Osteoblast (primary cell): ENCODE data around the gene TMEM184A. TPM values are rescaled to one million over a fixed set of nuclear protein-coding genes. Genes with fewer than 3 reads are reported as not detected.
"Not testable (repeated sequence)": the region's sequence is repeated elsewhere in the genome, so short reads cannot be mapped to it uniquely, and the experiment has no call there.

Source experiments
- DNase-seq: peaks from one replicate; pipeline ENCODE4 v3.0.0; 2011; ENCODE audit warnings: low spot score, mixed read lengths; ENCODE audit not compliant: insufficient read length; ENCODE audit errors: missing footprints
- H2AFZ ChIP-seq: 2 replicates; pipeline ENCODE4 v1.6.0; 2011; ENCODE audit warnings: mild to moderate bottlenecking, low read length
- H3K27ac ChIP-seq: 2 replicates; pipeline ENCODE4 v1.5.1; 2011; ENCODE audit warnings: mild to moderate bottlenecking, low read depth, low read length, moderate library complexity
- H3K27me3 ChIP-seq: 2 replicates; pipeline ENCODE4 v1.6.0; 2012; ENCODE audit warnings: mild to moderate bottlenecking, control low read depth, inconsistent platforms, low read length, moderate library complexity; ENCODE audit not compliant: insufficient read depth
- H3K36me3 ChIP-seq: 2 replicates; pipeline ENCODE4 v1.5.1; 2011; ENCODE audit warnings: mild to moderate bottlenecking, low read length, control low read depth, moderate library complexity; ENCODE audit not compliant: insufficient read depth
- H3K4me1 ChIP-seq: 2 replicates; pipeline ENCODE4 v1.5.1; 2011; ENCODE audit warnings: mild to moderate bottlenecking, low read length, control low read depth, moderate library complexity; ENCODE audit not compliant: insufficient read depth
- H3K4me2 ChIP-seq: 2 replicates; pipeline ENCODE4 v1.6.0; 2011; ENCODE audit warnings: mild to moderate bottlenecking, low read length; ENCODE audit not compliant: insufficient read depth
- H3K4me3 ChIP-seq: fragments of 200-600 bp; sonication (generic); 3 replicates; pipeline ENCODE4 v1.5.1; 2012; ENCODE audit warnings: mild to moderate bottlenecking, low read length, inconsistent platforms; ENCODE audit not compliant: insufficient read depth
- H3K79me2 ChIP-seq: 2 replicates; pipeline ENCODE4 v1.6.0; 2012; ENCODE audit warnings: mild to moderate bottlenecking, low read length, control low read depth, inconsistent platforms; ENCODE audit not compliant: insufficient read depth
- H3K9me3 ChIP-seq: 2 replicates; pipeline ENCODE4 v1.5.1; 2011; ENCODE audit warnings: low read depth, low read length, control low read depth
- H4K20me1 ChIP-seq: 2 replicates; pipeline ENCODE4 v1.6.0; 2012; ENCODE audit warnings: mild to moderate bottlenecking, low read length, control low read depth; ENCODE audit not compliant: insufficient read depth
- CTCF ChIP-seq: IDR thresholded peaks from 2 replicates; pipeline ENCODE4 v1.5.1; 2011; ENCODE audit warnings: mild to moderate bottlenecking, low read depth, low read length, moderate library complexity; ENCODE audit errors: extremely low read depth
- total RNA-seq: library from RNA; depleted of rRNA; stranded (reverse); fragments of >200 nt; gene quantifications from 2 replicates; pipeline ENCODE4 v1.2.3, GENCODE V29; 2012

TMEM184A gene
- total RNA-seq, 1 donor, result under 0.01 TPM

- Histone ChIP-seq H3K27me3 (peaks cover 25% of the 10 kb centered on the region), H4K20me1 (no peaks in the 10 kb centered on the region), H2AFZ (no peak overlapping the region), H3K36me3 (no peaks in the 10 kb centered on the region), H3K27ac (no peak overlapping the region), H3K9me3 (peaks cover 4% of the 10 kb centered on the region), H3K4me2 (no peak overlapping the region), H3K79me2 (no peaks in the 10 kb centered on the region), H3K4me1 (peaks cover 2% of the 10 kb centered on the region), H3K4me3 (no peak overlapping the region)
- DNase-seq, result no peak
- TF ChIP-seq CTCF, result no peak
These were observed 35.3 kb downstream of the TMEM184A start for GRCh38 chr7:1520539-1521234.

GRCh38 chr7:1519322-1519922 is 36.6 kb downstream of the TMEM184A start:
- H3K4me3 ChIP-seq, H3K4me2 ChIP-seq, H3K36me3 ChIP-seq, H3K79me2 ChIP-seq, H3K27ac ChIP-seq, H3K4me1 ChIP-seq, H3K9me3 ChIP-seq, H4K20me1 ChIP-seq, H2AFZ ChIP-seq, DNase-seq: not testable (repeated sequence)
- H3K27me3 ChIP-seq, result peaks cover 18% of the 10 kb centered on the region

- Histone ChIP-seq H3K4me3 (no peak overlapping the region), H3K79me2 (no peaks in the 10 kb centered on the region), H2AFZ (no peak overlapping the region), H3K9me3 (peaks cover 4% of the 10 kb centered on the region), H3K27me3 (no peaks in the 10 kb centered on the region), H3K36me3 (no peaks in the 10 kb centered on the region), H4K20me1 (no peaks in the 10 kb centered on the region), H3K27ac (no peak overlapping the region), H3K4me1 (peaks cover 20% of the 10 kb centered on the region), H3K4me2 (no peak overlapping the region)
- no peak for DNase-seq
- no peak for TF ChIP-seq CTCF
These were observed 39.3 kb downstream of the TMEM184A start for GRCh38 chr7:1516586-1517251.

GRCh38 chr7:1515509-1515967 is 40.5 kb downstream of the TMEM184A start:
- not testable (repeated sequence) for H3K4me2 ChIP-seq, H2AFZ ChIP-seq, H3K27ac ChIP-seq, H3K9me3 ChIP-seq, H3K36me3 ChIP-seq, DNase-seq, H3K4me3 ChIP-seq, H4K20me1 ChIP-seq, H3K27me3 ChIP-seq, H3K79me2 ChIP-seq
- peaks cover 20% of the 10 kb centered on the region for H3K4me1 ChIP-seq
